T-helper 9 cell (primary cell): Measurements from ENCODE around the gene LMF2.

ENCODE experiments used
- DNase-seq: peaks from one replicate; pipeline ENCODE4 v3.0.0-alpha.2; 2020

LMF2 gene

DNA sequence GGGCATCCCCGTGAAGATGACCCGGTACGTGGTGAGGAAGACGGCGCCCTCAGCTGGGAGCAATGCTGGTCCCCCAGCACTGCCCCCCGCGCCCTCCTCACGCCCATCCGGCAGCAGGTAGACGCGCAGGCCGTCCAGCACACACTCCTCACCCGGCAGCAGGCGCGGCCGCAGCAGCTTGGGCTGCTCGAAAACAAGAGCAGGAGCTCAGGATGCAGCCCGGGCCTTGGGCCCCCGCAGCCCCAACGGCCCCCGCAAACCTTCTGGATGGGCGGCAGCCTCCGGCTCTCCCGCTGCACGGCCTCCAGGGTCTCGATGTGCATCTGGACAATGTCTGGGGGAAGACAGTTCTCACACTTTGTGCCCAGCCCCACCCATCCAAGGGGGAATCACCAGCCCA, 46.0 kb downstream of the LMF2 start:
- DNase-seq = no peak

DNA sequence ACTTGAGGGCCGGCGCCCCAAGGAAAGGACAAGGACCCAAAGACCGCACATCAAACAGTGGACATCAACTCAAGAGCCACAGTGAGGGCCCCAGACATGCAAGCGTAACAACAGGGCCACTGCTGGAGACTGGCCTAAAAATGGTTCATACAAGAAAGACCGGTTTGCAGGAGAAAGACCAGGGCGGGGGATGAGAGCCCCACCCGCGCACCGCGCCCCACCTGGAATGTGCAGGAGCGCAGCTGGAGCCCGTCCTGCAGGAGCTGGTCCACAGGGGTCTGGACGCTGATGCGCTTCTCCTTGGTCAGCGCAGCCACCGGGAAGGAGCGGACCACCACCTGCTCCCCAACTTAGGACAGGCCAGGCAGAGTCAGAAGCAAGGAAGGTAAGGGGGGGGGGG, 46.6 kb downstream of the LMF2 start:
- DNase-seq = no peak

DNA sequence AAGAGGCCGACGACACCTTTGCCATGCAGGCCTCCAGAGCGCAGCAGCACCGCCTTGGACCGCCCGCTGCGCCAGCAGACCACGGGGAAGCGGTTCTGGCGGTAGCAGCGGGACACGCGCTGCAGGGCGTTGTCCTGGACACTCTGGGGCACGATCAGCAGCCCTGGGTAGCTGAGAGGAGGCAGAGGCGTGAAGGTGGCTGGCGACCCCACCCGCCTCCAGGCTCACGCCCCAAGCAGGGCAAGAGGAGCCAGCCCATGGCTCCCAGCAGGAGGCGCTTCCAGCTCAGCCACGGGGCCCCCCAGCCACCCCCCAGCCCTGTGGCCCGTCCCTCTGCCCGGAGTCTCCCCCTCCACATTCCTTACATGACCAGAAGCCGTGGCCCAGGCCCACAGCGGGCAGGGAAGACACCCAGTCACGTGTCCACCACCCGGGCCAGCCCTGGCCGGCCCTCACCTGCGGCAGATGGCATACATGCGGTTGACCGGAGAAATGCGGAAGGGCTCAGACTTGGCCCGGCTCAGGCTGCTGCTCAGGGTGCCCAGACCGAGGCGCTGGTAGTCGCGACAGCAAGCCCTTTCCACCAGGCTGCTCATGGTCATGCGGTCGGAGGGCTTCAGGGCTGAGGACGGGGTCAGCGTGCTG, 47.9 kb downstream of the LMF2 start:
- no peak for DNase-seq

GRCh38 chr22:50459016-50459415, 48.5 kb downstream of the LMF2 start:
- no peak for DNase-seq

DNA sequence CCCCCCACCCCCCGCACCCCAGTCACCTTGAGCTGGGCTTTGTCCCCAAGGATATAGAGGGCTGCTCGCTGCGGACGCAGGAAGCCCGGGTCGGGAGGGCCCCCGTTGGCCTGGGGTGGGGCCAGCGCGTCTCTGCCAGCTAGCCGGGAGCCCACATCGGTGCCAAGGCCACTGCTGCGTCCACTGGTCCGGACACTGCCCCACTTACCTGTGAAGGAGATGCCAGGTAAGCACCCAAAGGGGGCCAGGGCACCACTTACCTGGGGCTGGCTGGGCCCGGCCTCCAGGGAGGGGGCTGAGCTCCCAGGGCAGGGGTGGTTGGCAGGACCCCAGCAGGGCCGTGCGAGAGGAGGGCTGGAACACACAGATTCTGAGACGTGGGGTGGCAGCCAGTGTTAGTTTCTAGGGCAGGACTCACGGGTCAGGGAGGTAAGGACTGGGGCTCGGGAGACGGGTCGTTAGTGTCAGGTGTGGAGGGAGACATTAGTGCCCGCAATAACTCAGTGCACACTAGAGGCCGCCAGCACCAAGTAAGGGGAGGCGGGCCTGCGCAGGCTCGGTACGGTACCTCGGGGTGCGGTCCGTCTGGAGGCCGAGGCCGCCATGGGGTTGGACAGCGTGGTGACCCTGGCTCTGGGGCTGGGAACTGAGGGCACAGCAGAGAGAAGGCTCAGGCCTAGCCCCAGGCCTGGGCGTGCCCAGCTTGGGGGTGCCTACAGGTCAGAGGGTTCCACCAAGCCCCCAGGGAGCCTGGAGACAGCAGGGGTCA, 50.9 kb downstream of the LMF2 start:
- DNase-seq = no peak

GRCh38 chr22:50456026-50456425, 51.5 kb downstream of the LMF2 start:
- no peak for DNase-seq

DNA sequence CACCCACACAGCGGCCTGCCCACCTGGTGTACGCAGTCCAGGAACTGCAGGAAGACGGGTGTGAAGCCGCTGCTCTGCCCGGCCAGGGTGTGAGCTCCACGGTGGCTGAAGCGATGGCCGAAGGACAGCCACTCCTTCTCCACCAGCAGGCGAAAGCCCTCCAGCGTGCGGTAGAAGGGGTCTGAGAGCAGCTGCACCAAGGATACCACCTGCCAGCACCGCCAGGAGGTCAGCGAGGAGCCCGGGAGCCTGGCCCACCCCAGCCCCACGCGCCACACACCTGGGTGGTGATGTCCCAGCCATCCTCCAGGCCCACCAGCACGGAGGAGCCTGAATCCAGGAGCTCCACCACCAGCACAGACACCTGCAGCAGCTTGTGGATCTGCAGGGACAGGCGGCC, 52.3 kb downstream of the LMF2 start:
- no peak for DNase-seq

DNA sequence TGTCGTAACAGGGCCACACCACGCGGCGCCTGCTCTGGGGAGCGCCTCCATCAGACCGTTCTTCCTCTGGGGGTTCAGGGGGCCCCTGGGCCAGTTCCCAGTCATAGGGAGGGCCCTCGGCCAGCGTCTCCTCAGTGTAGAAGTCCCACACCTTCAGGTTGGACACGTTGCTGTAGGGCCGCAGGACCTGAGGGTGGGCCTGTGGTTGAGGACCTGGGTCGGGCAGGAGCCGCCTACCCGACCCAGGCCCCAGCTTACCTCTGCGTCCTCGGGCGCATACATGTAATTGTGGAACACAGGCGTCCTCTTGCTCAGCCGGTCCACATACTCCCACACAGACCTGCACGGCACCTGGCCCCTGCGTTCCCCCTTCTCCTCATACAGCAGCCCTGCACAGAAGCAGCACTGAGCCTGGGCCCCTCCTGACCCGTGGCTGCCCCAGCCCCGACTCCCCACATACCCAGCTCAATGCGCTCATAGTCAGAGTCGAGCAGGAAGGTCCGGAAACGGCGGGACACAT, 52.9 kb downstream of the LMF2 start:
- no peak for DNase-seq
